HG02970 (cell line): Measurements from ENCODE around the gene TAF8.

ENCODE experiments used
- ATAC-seq: cut with Tn5 transposase; IDR thresholded peaks from one replicate; pipeline ENCODE4 v1.9.1; 2021; ENCODE audit warnings: mild to moderate bottlenecking, moderate library complexity, moderate number of reproducible peaks; ENCODE audit not compliant: unreplicated experiment, low FRiP score

Gene TAF8

DNA sequence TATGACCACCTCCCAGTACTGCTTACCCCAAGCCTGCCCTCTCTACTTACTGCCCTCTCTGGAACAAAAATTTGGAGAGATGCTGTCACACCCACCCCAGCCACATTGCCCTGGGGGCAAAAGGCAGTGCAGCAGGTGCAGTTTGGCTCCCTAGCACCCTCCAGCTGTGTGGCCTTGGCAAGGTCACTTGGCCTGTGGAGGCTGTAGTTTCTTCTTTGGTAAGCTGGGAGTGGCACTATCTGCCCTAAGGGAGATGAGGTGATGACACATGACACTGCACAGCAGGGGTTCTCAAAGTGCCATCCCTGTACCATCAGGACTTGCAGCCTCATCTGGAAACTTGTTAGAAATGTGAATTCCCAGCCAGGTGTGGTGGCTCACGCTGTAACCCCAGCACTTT is 44.8 kb downstream of the TAF8 start:
- ATAC-seq: no peak

DNA sequence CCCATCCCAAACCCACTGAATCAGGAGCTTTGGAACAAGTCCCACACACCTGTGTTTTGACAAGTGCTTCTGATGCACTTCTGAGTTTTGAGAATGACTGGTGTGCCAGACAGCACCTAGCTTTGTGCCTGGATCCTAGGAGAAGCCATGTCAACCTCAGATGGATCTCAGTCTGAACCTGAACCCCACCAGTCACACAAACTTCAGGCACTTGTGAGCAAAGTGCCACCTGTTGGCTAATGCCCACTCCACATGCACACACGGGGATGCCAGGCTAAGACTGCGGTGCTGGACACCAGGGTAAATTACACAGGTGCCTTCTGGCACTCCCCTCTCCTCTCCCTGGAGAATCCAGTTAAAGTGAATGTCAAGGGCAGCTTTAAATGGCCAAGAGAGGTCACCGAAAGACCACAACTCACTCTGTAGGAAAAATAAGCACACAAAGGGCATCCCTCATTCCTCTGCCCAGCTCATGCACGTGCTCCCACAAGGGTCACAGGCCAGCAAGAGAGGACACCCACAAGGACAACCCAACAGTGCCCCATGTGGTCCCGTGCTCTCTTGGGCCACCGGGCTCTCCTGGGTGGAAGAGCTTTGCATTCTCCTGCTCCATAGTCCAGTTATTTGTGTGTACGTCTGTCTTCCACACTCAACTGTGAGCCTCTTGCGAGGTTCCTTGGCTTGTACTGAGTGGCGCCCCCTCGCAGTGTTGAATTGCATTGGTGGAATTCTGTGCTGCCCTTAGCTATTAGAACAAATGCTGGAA is 45.6 kb downstream of the TAF8 start:
- ATAC-seq: no peak

DNA sequence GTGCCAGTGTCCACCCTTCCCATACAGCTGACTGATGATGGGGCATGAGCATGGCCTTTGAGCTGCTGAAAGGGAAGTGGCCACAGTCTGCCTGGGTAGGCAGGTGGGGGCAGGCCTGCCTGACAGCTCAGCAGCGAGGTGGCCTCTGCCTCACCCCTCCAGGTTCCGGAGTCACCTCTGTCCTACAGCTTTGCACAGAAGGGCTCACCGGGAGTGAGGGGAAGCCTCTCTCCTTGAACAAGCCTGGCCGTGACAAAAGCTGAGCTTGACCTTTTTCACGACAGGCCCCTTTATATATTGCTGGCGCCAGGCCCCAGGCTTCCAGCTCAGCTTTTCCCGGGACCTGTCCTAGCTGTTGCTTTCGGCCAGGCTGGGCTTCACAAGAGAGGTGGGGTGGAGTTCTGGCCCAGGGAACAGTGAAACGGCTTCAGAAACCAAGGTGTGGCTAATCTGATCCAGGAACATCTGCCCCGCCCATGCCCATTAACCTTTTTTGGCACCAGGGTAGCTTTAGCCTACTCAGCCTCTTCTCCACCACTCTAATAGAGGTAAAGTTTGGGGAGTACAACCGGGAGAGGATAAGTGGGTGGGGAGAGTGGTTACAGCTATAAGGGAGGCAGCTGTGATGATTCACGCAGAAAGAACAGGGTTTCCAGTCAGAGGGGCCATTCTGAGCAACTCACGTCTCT is 49.2 kb downstream of the TAF8 start:
- ATAC-seq: no peak

DNA sequence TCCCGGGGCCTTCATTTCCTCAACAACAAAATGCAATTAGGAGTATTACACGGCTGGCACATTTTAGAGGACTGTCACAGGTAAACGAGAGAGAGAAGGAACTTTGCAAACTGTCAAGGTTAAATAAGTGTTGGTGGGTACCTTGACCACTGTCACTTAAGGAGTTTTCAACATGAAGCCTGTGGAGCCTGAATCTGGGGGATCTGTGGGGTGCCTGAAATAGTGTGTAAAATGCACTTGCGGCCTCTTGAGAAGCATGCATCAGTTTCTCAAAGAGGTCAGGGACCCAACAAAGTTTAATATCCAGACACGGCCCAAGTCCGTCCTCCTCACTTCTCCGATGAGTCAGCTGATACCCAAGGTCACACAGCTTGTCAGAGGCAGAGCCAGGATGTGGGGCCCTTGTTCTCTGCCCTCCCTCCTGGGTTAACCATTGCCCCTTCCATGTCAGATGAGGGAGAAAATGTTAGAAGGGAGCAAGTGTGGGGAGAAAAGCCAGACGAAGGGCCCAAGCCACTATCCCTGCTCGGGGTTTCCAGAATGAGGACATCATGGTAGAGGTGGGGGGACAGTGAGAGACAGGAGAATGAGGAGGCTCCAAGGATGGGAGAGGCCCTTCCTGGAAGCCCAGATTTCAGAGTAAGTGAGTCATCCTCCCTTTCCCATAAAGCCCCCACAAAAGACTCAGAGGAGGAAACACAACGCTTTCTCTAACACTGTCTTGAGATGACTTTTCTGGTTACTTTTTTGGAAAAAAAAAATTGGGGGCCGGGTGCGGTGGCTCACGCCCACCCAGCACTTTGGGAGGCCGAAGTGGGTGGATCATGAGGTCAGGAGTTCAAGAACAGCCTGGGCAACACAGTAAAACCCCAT is 49.9 kb downstream of the TAF8 start:
- no peak for ATAC-seq

DNA sequence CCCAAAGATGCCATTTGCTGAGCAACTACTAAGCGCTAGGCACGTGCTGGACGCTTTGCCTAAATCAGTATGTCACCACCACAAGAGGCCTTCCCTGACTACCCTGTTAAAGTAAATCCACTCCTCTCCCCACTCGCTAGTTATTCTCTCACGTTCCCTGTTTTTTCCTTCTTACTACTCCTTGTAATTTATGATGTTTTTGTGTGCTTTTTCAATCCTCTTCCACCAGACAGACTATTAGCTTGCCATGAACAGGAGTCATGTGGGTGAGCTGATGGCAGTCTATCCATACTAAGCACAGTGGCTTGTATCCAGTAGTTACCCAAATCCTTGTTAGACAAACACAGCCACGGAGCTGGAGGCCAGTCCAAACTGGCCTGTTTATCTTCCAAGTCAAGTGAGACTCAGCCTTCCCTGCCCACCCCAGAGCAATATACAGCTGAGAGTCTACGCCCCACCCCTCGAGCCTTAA is 50.9 kb downstream of the TAF8 start:
- ATAC-seq: no peak

DNA sequence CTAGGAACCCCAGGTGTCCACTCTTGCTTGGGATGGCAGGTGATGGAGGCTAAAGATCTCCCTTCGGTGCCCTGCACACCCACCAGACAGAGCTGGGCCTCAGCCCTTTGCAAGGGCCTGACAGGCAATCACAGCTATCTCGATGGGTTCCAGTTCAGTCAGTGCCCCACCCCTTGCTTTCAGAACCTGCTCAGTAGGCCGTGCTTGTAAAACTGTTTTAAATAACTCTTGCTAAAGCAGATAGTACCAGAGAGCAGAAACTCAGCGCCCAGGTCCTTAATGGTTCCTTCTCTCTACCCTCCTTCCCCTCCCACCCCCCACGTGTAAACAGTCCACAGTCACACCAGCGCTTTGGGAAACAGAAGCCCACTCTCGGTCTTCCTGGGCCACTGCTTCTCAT is 52.9 kb downstream of the TAF8 start:
- no peak for ATAC-seq

DNA sequence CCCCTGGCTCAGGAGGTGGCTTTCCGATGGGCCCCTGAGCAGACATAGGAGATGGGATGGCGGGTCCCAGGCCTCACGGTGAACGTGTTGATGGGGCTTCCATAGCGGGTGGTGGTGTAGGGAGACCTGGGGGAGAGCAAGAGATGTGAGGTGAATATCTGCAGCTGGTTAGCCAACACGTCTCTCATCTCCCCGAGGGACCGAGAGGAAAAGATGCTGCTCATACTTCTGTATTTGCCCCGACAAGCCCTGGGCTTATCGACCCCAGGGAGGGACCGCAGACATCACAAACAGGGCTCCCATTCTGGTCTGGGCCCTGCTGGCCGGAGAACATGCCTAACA is 53.4 kb downstream of the TAF8 start:
- no peak for ATAC-seq

DNA sequence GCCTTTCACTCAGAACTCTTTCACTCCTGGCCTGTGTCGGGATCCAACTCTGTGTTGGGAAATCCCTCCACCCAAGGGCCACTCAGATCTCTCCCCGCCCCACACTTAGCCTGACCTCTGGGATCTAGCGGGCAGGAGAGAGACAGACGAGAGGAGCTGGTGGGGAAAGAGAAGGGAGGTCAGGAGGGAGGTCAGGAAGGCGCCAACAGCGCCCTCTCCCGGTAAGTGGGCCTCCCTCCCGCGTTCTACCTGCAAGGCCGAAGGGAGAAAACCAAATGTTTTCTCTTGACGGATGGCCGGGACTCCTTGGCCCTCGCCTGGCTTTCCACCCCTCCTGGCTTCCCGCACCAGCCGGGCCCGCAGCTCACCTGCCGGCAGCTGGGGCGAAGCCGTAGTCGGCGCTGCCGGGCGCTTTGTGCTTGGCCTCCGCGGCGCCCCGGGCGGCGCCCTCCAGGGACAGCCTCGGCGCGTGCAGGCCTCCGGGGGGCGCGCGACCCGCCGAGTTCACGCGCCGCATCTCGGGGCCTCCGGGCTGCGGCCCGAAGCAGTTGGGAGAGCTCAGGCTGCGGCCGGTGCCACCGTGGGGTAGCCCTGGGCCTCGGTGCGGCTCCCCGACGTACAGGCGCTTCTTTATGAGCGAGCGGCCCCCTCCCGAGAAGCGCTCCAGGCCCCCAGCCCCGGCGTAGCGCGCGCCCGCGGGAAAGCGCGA is 53.9 kb downstream of the TAF8 start:
- ATAC-seq: no peak

DNA sequence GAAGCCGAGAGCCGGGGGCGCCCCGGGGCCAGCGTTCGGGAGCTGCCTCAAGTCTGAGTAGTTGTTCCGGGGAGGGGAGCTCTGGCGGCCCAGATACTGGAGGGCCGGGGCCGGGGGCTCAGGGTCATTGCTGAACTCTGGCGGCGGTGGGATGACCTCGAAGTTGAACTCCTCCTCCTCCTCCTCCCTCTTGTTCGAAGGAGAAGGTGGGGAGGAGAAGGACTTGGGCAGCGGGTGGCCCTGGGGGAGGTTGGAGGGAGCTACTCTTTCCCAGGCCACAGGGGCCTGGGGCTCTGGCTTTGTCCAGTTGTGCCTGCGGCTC is 54.4 kb downstream of the TAF8 start:
- ATAC-seq: no peak

DNA sequence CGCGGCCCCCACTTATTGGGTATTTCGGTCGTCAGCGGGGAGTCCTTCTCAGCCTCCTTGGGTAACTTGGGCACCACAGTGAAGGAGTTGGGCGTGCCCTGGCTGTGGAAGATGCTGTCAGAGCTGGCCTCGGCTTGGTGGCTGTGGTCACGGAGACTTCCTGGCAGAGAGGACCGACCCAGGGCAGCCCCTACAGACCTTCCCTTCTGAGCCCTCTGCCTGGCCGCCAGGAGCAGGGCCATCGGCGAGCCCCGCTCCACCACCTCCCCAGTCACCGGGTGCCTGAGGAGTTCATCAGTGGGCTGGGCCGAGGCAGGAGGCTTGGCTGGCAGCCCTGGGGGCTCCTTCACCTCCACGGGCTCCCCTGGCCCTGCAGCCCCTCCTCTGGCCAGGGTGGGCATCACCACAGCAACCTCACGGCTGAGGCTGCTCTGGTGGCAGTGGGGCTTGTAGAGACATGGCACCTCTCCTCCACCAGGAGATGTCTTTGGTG is 54.9 kb downstream of the TAF8 start:
- no peak for ATAC-seq

DNA sequence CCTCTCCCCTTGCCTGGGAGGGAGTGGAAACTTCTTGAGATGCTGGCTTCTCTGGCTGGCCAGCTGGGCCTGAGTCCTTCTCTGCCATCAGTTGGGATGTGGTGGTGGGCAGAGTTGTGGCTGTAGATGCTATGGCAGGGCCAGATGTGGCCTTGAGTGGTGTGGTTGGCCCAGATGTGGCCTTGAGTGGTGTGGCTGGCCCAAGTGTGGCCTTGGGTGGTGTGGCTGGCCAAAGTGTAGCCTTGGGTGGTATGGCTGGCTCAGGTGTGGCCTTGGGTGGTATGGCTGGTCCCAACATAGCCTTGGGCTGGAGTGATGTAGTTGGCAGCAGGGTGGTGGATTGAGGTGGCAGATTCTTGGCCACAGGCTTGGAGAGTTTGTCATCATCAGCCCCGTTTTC is 55.4 kb downstream of the TAF8 start:
- no peak for ATAC-seq

DNA sequence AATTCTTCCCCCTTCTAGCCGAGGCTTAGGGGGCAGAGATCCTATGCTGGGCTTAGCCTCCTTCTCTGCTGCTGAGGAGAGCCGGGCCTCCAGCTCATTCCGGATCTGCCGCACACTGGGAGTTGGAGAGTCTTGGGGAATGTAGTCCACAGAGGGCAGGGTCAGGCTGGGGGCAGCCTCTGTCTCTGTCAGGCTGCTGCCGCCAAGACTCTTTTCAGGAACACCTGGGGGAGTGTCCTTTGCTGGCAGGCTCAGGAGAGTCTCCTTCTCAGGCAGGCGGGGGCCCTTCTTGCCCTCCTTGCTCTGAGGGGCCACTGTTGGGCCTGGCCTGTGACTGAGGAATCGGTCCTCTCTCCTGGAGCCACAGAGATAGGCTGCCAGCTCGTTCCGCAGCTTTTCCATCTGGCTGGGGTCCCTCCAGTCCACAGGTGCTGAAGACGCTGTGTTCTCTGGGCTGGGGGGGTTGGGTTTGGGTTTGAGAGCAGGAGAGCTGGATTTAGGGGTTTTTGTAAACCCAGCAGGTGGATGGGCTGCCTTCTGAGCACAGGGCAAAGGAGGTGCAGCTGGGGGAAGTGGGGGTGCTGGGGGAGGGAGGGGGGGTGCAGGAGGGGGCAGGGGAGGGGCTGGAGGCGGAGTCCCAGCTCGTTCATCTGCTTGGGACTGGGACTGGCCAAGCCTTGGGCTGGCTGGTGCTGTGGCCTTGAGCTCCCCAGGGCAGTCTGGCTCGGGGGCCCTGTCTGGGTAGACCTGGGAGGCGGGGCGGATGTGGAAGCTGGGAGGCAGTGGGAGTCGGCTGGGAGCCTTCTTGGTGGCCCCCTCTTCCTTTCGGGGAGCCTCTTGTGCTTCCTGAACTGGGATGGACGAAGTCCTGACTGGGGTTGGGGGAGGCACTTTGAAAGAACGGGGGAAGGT is 56.0 kb downstream of the TAF8 start:
- ATAC-seq: no peak

DNA sequence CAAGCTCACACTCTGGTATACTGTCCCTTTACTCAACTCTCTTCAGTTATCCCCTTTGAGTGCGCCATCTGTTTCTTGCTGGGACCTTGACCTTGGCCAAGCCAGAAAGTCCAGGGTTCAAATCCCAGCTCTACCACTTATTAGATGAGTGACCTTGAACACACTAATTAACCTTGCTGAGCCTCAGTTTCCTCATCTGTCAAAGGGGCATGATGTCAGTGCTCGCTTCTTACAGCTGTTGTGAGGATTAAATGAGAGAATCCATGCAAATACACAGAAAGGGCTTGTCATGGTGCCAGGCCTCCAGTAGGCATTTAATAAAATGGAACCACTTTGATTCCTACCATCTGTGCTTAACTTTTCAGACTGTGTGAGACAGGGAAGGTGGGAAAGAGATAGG is 57.7 kb downstream of the TAF8 start:
- no peak for ATAC-seq

DNA sequence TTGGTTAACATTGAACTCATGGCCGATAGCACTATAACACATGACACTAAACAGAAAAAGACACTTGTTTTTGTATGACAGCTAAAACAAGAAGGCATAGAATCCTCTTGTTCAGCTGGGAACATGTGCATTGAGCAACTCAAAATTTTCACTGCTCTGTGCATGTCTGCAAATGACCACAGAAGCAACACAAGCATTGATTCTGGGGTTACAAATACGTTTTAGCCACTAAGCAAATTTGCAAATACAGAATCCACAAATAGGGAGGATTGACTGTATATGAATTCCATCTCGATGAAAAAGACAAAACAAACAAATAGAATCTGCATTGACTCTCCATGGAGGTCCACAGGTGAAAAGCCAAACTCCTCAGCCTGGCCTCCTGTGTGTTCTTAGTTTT is 60.4 kb downstream of the TAF8 start:
- ATAC-seq: no peak

DNA sequence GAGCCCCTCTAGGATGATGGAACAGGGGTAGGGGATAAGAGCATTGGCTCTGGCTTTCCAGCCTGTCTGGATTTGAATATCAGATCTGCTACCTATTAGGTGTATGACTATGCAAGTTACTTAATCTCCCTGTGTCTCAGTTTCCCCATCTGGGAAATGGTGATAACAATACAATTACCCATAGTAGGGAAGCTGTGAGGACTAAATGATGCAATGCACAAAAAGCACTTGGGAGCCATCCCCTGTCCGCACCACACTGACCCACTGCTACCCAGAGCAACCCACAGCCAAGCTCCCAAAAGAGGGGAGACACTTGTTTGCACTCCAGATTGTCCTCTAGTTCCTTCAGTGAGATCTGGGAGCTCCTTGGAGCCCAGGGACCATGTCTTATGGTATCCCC is 62.0 kb downstream of the TAF8 start:
- no peak for ATAC-seq

DNA sequence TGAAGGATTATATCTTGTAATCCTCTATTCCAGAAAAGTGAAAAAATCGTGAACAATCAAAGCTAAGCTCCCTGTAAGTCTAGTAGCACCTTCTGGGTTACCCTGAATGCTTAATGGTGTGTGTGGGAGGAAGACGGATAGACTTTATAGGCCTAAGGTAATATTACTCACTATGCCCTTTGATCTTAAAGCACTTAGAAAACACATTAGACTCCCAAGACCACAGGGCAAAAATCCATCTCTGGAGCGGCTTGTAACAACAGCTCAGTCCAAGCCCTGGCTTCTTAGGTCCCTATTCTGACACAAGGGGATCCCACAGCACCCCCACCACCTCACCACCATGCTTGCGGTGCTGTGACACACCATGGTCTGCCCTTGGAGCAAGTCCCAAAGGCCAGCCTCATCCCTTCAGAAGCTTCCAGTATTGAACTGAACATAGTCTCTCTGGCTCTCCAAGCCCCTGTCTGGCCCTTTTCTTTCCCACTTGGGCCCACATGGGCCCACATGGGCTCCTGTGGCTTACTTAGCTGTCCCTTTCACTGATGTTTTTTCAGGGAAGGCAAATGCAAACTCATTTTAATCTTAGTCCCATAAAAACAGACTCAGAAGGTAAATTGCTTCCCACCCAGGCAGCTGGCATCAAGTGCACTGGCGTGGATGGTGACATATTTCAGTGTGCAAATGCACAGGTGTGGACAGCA is 63.8 kb downstream of the TAF8 start:
- no peak for ATAC-seq

DNA sequence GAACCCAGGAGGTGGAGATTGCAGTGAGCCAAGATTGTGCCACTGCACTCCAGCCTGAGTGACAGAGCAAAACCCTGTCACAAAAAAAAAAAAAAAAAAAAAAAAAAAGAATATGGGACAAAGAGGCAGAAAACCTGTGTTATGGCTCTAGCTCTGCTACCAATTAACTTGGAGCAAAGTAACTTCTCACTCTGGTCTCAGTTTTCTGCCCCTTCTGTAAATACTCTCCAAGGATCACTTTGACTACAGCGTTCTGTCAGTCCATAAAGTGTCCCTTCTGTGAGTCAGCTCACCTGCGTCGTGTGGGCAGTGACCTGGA is 67.5 kb downstream of the TAF8 start:
- no peak for ATAC-seq

DNA sequence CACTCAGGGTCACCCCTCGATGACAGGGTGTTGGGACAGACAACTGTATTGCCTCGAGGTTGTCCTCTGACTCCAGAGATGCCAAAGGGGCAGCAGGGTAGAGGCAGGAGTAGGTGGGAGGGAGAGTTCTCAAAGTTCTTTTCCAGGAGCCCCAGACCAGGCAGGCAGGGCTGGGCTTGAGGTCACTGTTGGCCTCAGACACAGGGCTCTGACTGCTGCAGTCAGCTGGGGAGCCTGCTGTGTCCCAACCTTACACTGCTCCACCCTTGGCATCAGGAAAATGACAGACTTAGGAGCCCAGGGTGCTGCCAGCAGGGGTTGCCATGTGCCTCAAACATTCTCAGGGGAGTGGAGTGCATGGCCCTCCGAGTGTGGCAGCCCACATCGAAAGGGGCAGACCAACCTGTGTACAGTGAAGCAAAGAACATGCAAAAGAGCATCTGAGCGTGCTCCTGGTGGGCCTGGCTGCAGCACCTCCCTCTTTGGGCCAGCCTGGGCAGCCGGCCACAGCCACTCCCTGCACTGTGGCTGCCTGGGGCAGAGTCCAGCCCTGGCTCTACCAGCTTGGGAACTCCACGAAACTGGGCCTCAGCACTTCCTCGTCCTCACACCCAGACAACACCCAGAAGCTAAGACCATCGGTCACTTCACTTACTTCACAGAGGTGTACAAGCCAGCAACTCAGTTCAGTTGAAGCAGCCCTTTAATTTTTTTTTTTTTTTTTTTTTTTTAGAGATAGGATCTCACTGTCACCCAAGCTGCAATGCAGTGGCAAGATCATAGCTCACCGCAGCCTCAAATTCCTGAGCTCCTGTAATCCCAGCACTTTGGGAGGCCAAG is 68.1 kb downstream of the TAF8 start:
- no peak for ATAC-seq
